H1 (cell line): ENCODE measurements around the gene CADM1. TPM values are rescaled to one million over a fixed set of nuclear protein-coding genes. Genes with fewer than 3 reads are reported as not detected.

Experiments
- CTCF ChIA-PET: fragments of 300-600 bp; sonication (Branson Sonifier 250); formaldehyde crosslinking; loops from one replicate; lab custom pipeline; 2021; ENCODE audit not compliant: partially characterized antibody; lab: Charles Lee
- POLR2A ChIA-PET: fragments of 300-600 bp; sonication (Branson Sonifier 250); formaldehyde crosslinking; loops from one replicate; lab custom pipeline; 2021; ENCODE audit warnings: inconsistent platforms; ENCODE audit not compliant: partially characterized antibody; lab: Charles Lee
- DNase-seq, 2 experiments: peaks; one replicate each; pipeline versions ENCODE4 v3.0.0 to v3.0.0-alpha.2; 2010 to 2022; ENCODE audit warnings: low spot score in 2 of 2, low read depth in 1 of 2, mixed read lengths in 1 of 2
- FAIRE-seq: peaks from 2 replicates; lab custom pipeline; 2011; peaks lifted over from hg19 to GRCh38; lab: Jason Lieb, UNC
- H2AFZ ChIP-seq: 2 replicates; pipeline ENCODE4 v1.8.1; 2012; ENCODE audit warnings: low read length, inconsistent platforms
- H2AK5ac ChIP-seq: 2 replicates; pipeline ENCODE4 v1.6.1; 2013; ENCODE audit warnings: low read depth, low read length
- H2BK120ac ChIP-seq: replicated peaks from 2 replicates; pipeline ENCODE3; 2013; ENCODE audit warnings: low read depth, low read length, inconsistent platforms
- H2BK12ac ChIP-seq: 2 replicates; pipeline ENCODE4 v1.6.1; 2013; ENCODE audit warnings: low read depth, low read length
- H2BK15ac ChIP-seq: 2 replicates; pipeline ENCODE4 v1.6.1; 2013; ENCODE audit warnings: low read length
- H2BK20ac ChIP-seq: 2 replicates; pipeline ENCODE4 v1.6.1; 2013; ENCODE audit warnings: low read length
- H2BK5ac ChIP-seq: 2 replicates; pipeline ENCODE4 v1.6.1; 2013; ENCODE audit warnings: low read depth, low read length
- H3K14ac ChIP-seq: 2 replicates; pipeline ENCODE4 v1.6.1; 2013; ENCODE audit warnings: inconsistent platforms; ENCODE audit not compliant: insufficient read length
- H3K18ac ChIP-seq: 2 replicates; pipeline ENCODE4 v1.6.1; 2013; ENCODE audit warnings: low read length; ENCODE audit errors: extremely low read depth
- H3K23ac ChIP-seq: 2 replicates; pipeline ENCODE4 v1.6.1; 2013; ENCODE audit warnings: inconsistent platforms; ENCODE audit not compliant: insufficient read length
- H3K23me2 ChIP-seq: 2 replicates; pipeline ENCODE4 v1.6.1; 2013; ENCODE audit warnings: low read depth, low read length
- H3K27ac ChIP-seq: 2 replicates; pipeline ENCODE4 v1.6.1; 2011; ENCODE audit warnings: low read depth, low read length, inconsistent platforms
- H3K27me3 ChIP-seq, 4 experiments: replicated peaks in 1 of 4; 1 replicate in 1 of 4; 2 replicates in 3 of 4; pipeline versions ENCODE4 v1.6.1 to v1.8.1; 2011 to 2013; ENCODE audit warnings: low read length in 3 of 4, mild to moderate bottlenecking in 3 of 4, inconsistent platforms in 2 of 4, mixed read lengths in 2 of 4, moderate library complexity in 1 of 4; ENCODE audit not compliant: control insufficient read depth in 3 of 4, insufficient read depth in 3 of 4; ENCODE audit errors: extremely low read depth in 1 of 4
- H3K36me3 ChIP-seq, 4 experiments: 2 replicates each; pipeline versions ENCODE4 v1.6.1 to v1.8.1; 2011 to 2013; ENCODE audit warnings: mild to moderate bottlenecking in 4 of 4, low read length in 3 of 4, moderate library complexity in 2 of 4, control low read depth in 1 of 4, inconsistent platforms in 1 of 4; ENCODE audit not compliant: insufficient read depth in 4 of 4, control insufficient read depth in 2 of 4
- H3K4ac ChIP-seq: replicated peaks from 2 replicates; pipeline ENCODE3; 2013; ENCODE audit warnings: low read length, low read depth, mixed read lengths, inconsistent platforms; ENCODE audit not compliant: insufficient read length
- H3K4me1 ChIP-seq, 4 experiments: replicated peaks in 1 of 4; 1 replicate in 1 of 4; 2 replicates in 3 of 4; pipeline versions ENCODE4 v1.6.1 to v1.8.1; 2011 to 2013; ENCODE audit warnings: low read length in 3 of 4, inconsistent platforms in 2 of 4, mixed read lengths in 1 of 4; ENCODE audit not compliant: insufficient read depth in 4 of 4, control insufficient read depth in 3 of 4
- H3K4me2 ChIP-seq, 2 experiments: 2 replicates each; pipeline versions ENCODE4 v1.6.1 to v1.8.1; 2011 to 2013; ENCODE audit warnings: low read depth in 2 of 2, low read length in 2 of 2, control low read depth in 1 of 2, inconsistent platforms in 1 of 2, mild to moderate bottlenecking in 1 of 2; ENCODE audit not compliant: insufficient read depth in 1 of 2
- H3K4me3 ChIP-seq, 4 experiments: fragments of 200-600, 300-600 bp in 1 of 4; sonication (generic), shearing (Covaris generic), sonication (Bioruptor Twin) in 1 of 4; 2 replicates each; pipeline versions ENCODE4 v1.5.1 to v1.8.1; 2011 to 2016; ENCODE audit warnings: low read length in 4 of 4, low read depth in 3 of 4, control low read depth in 2 of 4, inconsistent platforms in 2 of 4, mild to moderate bottlenecking in 2 of 4, mixed read lengths in 1 of 4, moderate library complexity in 1 of 4; ENCODE audit not compliant: insufficient read depth in 2 of 4; ENCODE audit errors: extremely low read depth in 1 of 4
- H3K56ac ChIP-seq: replicated peaks from 2 replicates; pipeline ENCODE3; 2013; ENCODE audit warnings: low read depth, mild to moderate bottlenecking, mixed read lengths, low read length, inconsistent platforms; ENCODE audit not compliant: insufficient read length
- H3K79me1 ChIP-seq: 2 replicates; pipeline ENCODE4 v1.6.1; 2013; ENCODE audit warnings: low read depth, low read length, control low read depth
- H3K79me2 ChIP-seq, 2 experiments: 2 replicates each; pipeline versions ENCODE4 v1.6.1 to v1.8.1; 2012 to 2013; ENCODE audit warnings: low read length in 2 of 2, mild to moderate bottlenecking in 2 of 2, inconsistent platforms in 1 of 2; ENCODE audit not compliant: insufficient read depth in 2 of 2, control insufficient read depth in 1 of 2
- H3K9ac ChIP-seq, 4 experiments: replicated peaks in 1 of 4; 1 replicate in 1 of 4; 2 replicates in 3 of 4; pipeline versions ENCODE4 v1.6.1 to v1.8.1; 2011 to 2013; ENCODE audit warnings: low read depth in 3 of 4, low read length in 3 of 4, control low read depth in 2 of 4, mild to moderate bottlenecking in 2 of 4, moderate library complexity in 2 of 4, inconsistent platforms in 1 of 4; ENCODE audit errors: extremely low read depth in 1 of 4
- H3K9me3 ChIP-seq, 2 experiments: 2 replicates each; pipeline versions ENCODE4 v1.6.1 to v1.8.1; 2012 to 2013; ENCODE audit warnings: mild to moderate bottlenecking in 2 of 2, moderate library complexity in 2 of 2, control low read depth in 1 of 2, inconsistent platforms in 1 of 2, low read depth in 1 of 2, low read length in 1 of 2, mixed read lengths in 1 of 2; ENCODE audit not compliant: insufficient read depth in 2 of 2
- H4K20me1 ChIP-seq, 2 experiments: replicated peaks in 1 of 2; 2 replicates each; pipeline versions ENCODE3 to v1.8.1; 2011 to 2013; ENCODE audit warnings: inconsistent platforms in 2 of 2, low read length in 2 of 2, mild to moderate bottlenecking in 1 of 2; ENCODE audit not compliant: insufficient read depth in 2 of 2, control insufficient read depth in 1 of 2
- H4K5ac ChIP-seq: 2 replicates; pipeline ENCODE4 v1.6.1; 2013; ENCODE audit warnings: low read length, low read depth, mixed read lengths, inconsistent platforms; ENCODE audit not compliant: insufficient read length
- H4K8ac ChIP-seq: 2 replicates; pipeline ENCODE4 v1.8.0; 2013; ENCODE audit warnings: mild to moderate bottlenecking, moderate library complexity, low read length, inconsistent platforms; ENCODE audit not compliant: insufficient read depth; ENCODE audit errors: extremely low read depth
- H4K91ac ChIP-seq: replicated peaks from 2 replicates; pipeline ENCODE3; 2013; ENCODE audit warnings: low read length, mixed read lengths, inconsistent platforms; ENCODE audit not compliant: insufficient read length
- RAD21 ChIP-seq, 2 experiments: IDR thresholded peaks in 1 of 2; conservative IDR thresholded peaks in 1 of 2; 2 replicates each; pipeline ENCODE4 v1.6.1; 2011; ENCODE audit warnings: low read depth in 2 of 2, low read length in 2 of 2, improper control_type of control experiment in 1 of 2, inconsistent platforms in 1 of 2, mild to moderate bottlenecking in 1 of 2, moderate library complexity in 1 of 2
- RNF2 ChIP-seq: fragments of 200-900, 300-1000 bp; sonication (generic); IDR thresholded peaks from 2 replicates; pipeline ENCODE4 v1.7.1; 2016; ENCODE audit warnings: borderline replicate concordance, low read depth, mild to moderate bottlenecking, antibody characterized with exemption, low read length; ENCODE audit not compliant: poor library complexity, severe bottlenecking; ENCODE audit errors: missing control alignments
- WGBS, 2 experiments: shearing (Covaris generic) in 1 of 2; methylation state at CpG; one replicate each; pipeline versions ENCODE4 v1.1.6 to v1.1.7; 2013 to 2015; ENCODE audit warnings: low lambda C conversion rate in 2 of 2, mixed read lengths in 2 of 2, inconsistent platforms in 1 of 2, low coverage in 1 of 2, missing lambda C conversion rate in 1 of 2; ENCODE audit not compliant: insufficient replicate concordance in 2 of 2, insufficient coverage in 1 of 2, insufficient read length in 1 of 2; ENCODE audit errors: extremely low coverage in 1 of 2, missing lambda C conversion rate in 1 of 2; 5-methylcytosine and 5-hydroxymethylcytosine counted together
- polyA plus RNA-seq, 7 experiments: library from polyadenylated mRNA; depleted of rRNA in 3 of 7; stranded (reverse) in 5 of 7; unstranded in 2 of 7; fragments of >200 nt in 5 of 7; fragments of 200-250 nt in 2 of 7; gene quantifications; 1 replicate in 5 of 7; 2 replicates in 1 of 7; 4 replicates in 1 of 7; pipeline versions ENCODE4 v1.2.1 to v1.2.3, GENCODE V29; 2011 to 2013; ENCODE audit warnings: missing spikeins in 2 of 7, mixed read lengths in 2 of 7
- total RNA-seq: library from RNA; stranded (reverse); fragmentation: NEBNext Ultra II Directional; extraction: Animal tissue kit (Norgen Biotek cat#: 25700); gene quantifications from 2 replicates; pipeline ENCODE4 v1.2.1, GENCODE V29; 2021

Gene CADM1
- total and polyA plus RNA-seq, 2 of the 8 experiments (the other 6 are each of a cell fraction or from before 2014, with no cell fraction given): 8.3 to 25.3 TPM

GRCh38 chr11:115144014-115144413 is 360.2 kb downstream of the CADM1 start:
- Histone ChIP-seq H3K4me3 (no peak overlapping the region), H2BK12ac (no peak overlapping the region), H3K27ac (no peak overlapping the region), H3K23ac (no peak overlapping the region), H2BK15ac (no peak overlapping the region), H2BK5ac (no peak overlapping the region), H3K23me2 (peaks cover 22% of the 10 kb centered on the region; the same call in 1 of the 2 replicates), H4K5ac (no peak overlapping the region), H2BK120ac (no peak overlapping the region), H3K14ac (no peak overlapping the region), H3K27me3 (no peaks in the 10 kb centered on the region), H2AFZ (no peak overlapping the region), H2BK20ac (no peak overlapping the region), H2AK5ac (no peak overlapping the region), H4K20me1 (peaks cover 0 to 10% of the 10 kb centered on the region in 2 experiments), H3K4me1 (peaks cover 0 to 4% (median 2%) of the 10 kb centered on the region in 4 experiments; a peak in 2 of 7 replicates), H3K56ac (no peak overlapping the region), H3K18ac (no peak overlapping the region), H4K91ac (no peak overlapping the region), H3K4me2 (no peak overlapping the region), H3K9ac (no peak overlapping the region), H3K79me1 (peaks cover 2% of the 10 kb centered on the region; the same call in 1 of the 2 replicates), H4K8ac (0 out of 2 replicates have a peak overlapping the region, but pooled peaks have one; percentile 26), H3K4ac (no peak overlapping the region), H3K9me3 (no peaks in the 10 kb centered on the region), H3K79me2 (no peaks in the 10 kb centered on the region), H3K36me3 (no peaks in the 10 kb centered on the region)
- ChIA-PET POLR2A (no interaction called here), CTCF (no interaction called here)
- no peak for FAIRE-seq
- TF ChIP-seq RNF2 (no peak), RAD21 (IDR thresholded peaks at IDR 0.05 in 1 of 2, conservative IDR thresholded peaks at IDR 0.05 in 1 of 2; ENCODE audit: low read depth in 2 of 2, low read length in 2 of 2) (peak in 1 of 2 experiments; percentile 11; a peak in 1 of 4 replicates)
- DNase-seq: no peak
- WGBS, 2 experiments: 95% methylated on average over 5 of the region's 5 CpGs; no CpG with 5 or more reads in 1 of the 2 experiments
